Endothelial cell of umbilical vein (primary cell): ENCODE data around the gene TTC24.

Experiments used
- CTCF ChIP-seq, 2 donors: IDR thresholded peaks; 1 replicate in 1 of 2; 2 replicates in 1 of 2; pipeline ENCODE4 v1.5.1; 2011; ENCODE audit warnings: low read length in 2 of 2, mild to moderate bottlenecking in 2 of 2, moderate library complexity in 2 of 2, control low read depth in 1 of 2, inconsistent platforms in 1 of 2, low read depth in 1 of 2; ENCODE audit not compliant: insufficient read depth in 1 of 2; ENCODE audit errors: extremely low read depth in 1 of 2
- EZH2 ChIP-seq: IDR thresholded peaks from 2 replicates; pipeline ENCODE4 v1.6.1; 2012; ENCODE audit warnings: borderline replicate concordance, low read depth, mild to moderate bottlenecking, moderate library complexity, low read length, inconsistent platforms; ENCODE audit not compliant: severe bottlenecking
- GATA2 ChIP-seq: IDR thresholded peaks from 2 replicates; pipeline ENCODE4 v1.7.0; 2011; ENCODE audit warnings: low read depth, mild to moderate bottlenecking, moderate library complexity, mixed read lengths, low read length; ENCODE audit not compliant: insufficient read length, insufficient read depth
- JUN ChIP-seq: IDR thresholded peaks from 2 replicates; pipeline ENCODE4 v1.6.1; 2011; ENCODE audit warnings: borderline replicate concordance, low read depth; ENCODE audit not compliant: insufficient read length, insufficient read depth

DNA sequence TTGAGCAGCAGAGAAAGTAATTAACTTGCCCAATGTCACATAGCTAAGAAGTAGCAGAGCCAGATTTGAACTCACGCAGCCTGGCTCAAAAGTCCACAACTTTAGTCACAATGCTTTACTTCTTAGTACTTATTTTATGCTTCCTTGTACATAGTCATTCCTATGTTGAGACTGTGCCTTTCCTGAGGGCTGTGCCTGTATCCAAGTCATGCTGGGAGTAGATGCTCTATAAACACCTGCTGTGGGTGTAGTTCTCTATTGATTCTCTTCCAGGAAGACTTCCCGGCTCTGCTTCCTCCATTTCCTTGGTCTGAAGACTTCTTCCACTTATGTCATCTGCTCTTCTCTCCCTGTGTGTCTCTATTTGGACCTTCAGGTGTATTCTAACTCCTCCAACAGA lies 23.8 kb upstream of the TTC24 start:
- TF ChIP-seq CTCF (IDR thresholded peaks at IDR 0.05; ENCODE audit: extremely low read depth in 1 of 2, insufficient read depth in 1 of 2, low read depth in 1 of 2, low read length in 2 of 2), result no peak
- TF ChIP-seq GATA2, result no peak
- no peak for TF ChIP-seq JUN
- no peak for TF ChIP-seq EZH2
